CD14-positive monocyte (primary cell): Measurements from ENCODE around the gene NIPAL4. TPM values are rescaled to one million over a fixed set of nuclear protein-coding genes. Genes with fewer than 3 reads are reported as not detected.

ENCODE experiments used
- DNase-seq, 3 donors: peaks; one replicate each; pipeline ENCODE4 v3.0.0-alpha.2; 2011 to 2022
- H2AFZ ChIP-seq: 2 replicates; pipeline ENCODE4 v1.6.0; 2012; ENCODE audit warnings: mild to moderate bottlenecking, low read depth, low read length, inconsistent platforms; ENCODE audit not compliant: insufficient read depth, poor library complexity, severe bottlenecking
- H3K27ac ChIP-seq, 2 donors: 1 replicate in 1 of 2; 2 replicates in 1 of 2; pipeline ENCODE4 v1.5.1; 2012 to 2013; ENCODE audit warnings: low read length in 2 of 2, control low read depth in 1 of 2, inconsistent platforms in 1 of 2, low read depth in 1 of 2, mild to moderate bottlenecking in 1 of 2
- H3K27me3 ChIP-seq, 2 donors: one replicate each; pipeline versions ENCODE4 v1.6.0 to v1.6.1; 2011 to 2013; ENCODE audit warnings: low read length in 2 of 2; ENCODE audit not compliant: control insufficient read depth in 2 of 2, insufficient read depth in 2 of 2
- H3K36me3 ChIP-seq, 2 donors: replicated peaks in 1 of 2; 1 replicate in 1 of 2; 2 replicates in 1 of 2; pipeline versions ENCODE4 v1.5.1 to v1.6.1; 2012 to 2013; ENCODE audit warnings: low read length in 2 of 2, control low read depth in 1 of 2, inconsistent platforms in 1 of 2, mild to moderate bottlenecking in 1 of 2; ENCODE audit not compliant: insufficient read depth in 2 of 2, control insufficient read depth in 1 of 2
- H3K4me1 ChIP-seq, 2 donors: 1 replicate in 1 of 2; 2 replicates in 1 of 2; pipeline versions ENCODE4 v1.5.1 to v1.6.1; 2012 to 2013; ENCODE audit warnings: low read length in 2 of 2, control low read depth in 1 of 2, inconsistent platforms in 1 of 2, mild to moderate bottlenecking in 1 of 2, moderate library complexity in 1 of 2; ENCODE audit not compliant: insufficient read depth in 2 of 2, control insufficient read depth in 1 of 2
- H3K4me2 ChIP-seq: replicated peaks from 2 replicates; pipeline ENCODE3; 2012; ENCODE audit warnings: low read length, moderate library complexity, mild to moderate bottlenecking; ENCODE audit not compliant: poor library complexity, severe bottlenecking; ENCODE audit errors: extremely low read depth
- H3K4me3 ChIP-seq, 3 experiments: fragments of 200-600 bp in 1 of 3; sonication (generic) in 1 of 3; replicated peaks in 1 of 3; 1 replicate in 2 of 3; 2 replicates in 1 of 3; pipeline ENCODE4 v1.5.1; 2011 to 2013; ENCODE audit warnings: low read length in 3 of 3, mild to moderate bottlenecking in 3 of 3, control low read depth in 2 of 3, low read depth in 2 of 3, inconsistent platforms in 1 of 3, moderate library complexity in 1 of 3
- H3K79me2 ChIP-seq: 2 replicates; pipeline ENCODE4 v1.6.0; 2012; ENCODE audit warnings: mild to moderate bottlenecking, control low read depth, inconsistent platforms, low read length, moderate library complexity; ENCODE audit not compliant: insufficient read depth
- H3K9ac ChIP-seq: 2 replicates; pipeline ENCODE4 v1.6.0; 2017; ENCODE audit warnings: low read length, mild to moderate bottlenecking; ENCODE audit not compliant: insufficient read depth, poor library complexity, severe bottlenecking
- H3K9me3 ChIP-seq, 2 donors: replicated peaks in 1 of 2; 1 replicate in 1 of 2; 2 replicates in 1 of 2; pipeline versions ENCODE4 v1.5.1 to v1.6.1; 2012 to 2013; ENCODE audit warnings: low read length in 2 of 2, control low read depth in 1 of 2; ENCODE audit not compliant: control insufficient read depth in 1 of 2, insufficient read depth in 1 of 2
- H4K20me1 ChIP-seq: 2 replicates; pipeline ENCODE4 v1.6.0; 2012; ENCODE audit warnings: mild to moderate bottlenecking, low read length, control low read depth, moderate library complexity; ENCODE audit not compliant: insufficient read depth
- H3K27ac Mint-ChIP-seq, 7 donors: one replicate each; pipeline ENCODE4 v1.8.0; 2020; ENCODE audit warnings: mild to moderate bottlenecking in 7 of 7, mixed read lengths in 7 of 7, moderate library complexity in 6 of 7, inconsistent platforms in 2 of 7
- H3K27me3 Mint-ChIP-seq, 3 donors: one replicate each; pipeline ENCODE4 v1.8.0; 2021 to 2022; ENCODE audit warnings: low read depth in 3 of 3, mild to moderate bottlenecking in 3 of 3, mixed read lengths in 3 of 3, moderate library complexity in 3 of 3, inconsistent platforms in 1 of 3
- H3K36me3 Mint-ChIP-seq, 2 donors: one replicate each; pipeline ENCODE4 v1.8.0; 2020; ENCODE audit warnings: mixed read lengths in 2 of 2, inconsistent platforms in 1 of 2, mild to moderate bottlenecking in 1 of 2
- H3K4me1 Mint-ChIP-seq: one replicate; pipeline ENCODE4 v1.8.0; 2020; ENCODE audit warnings: mild to moderate bottlenecking, mixed read lengths
- H3K4me3 Mint-ChIP-seq, 2 donors: one replicate each; pipeline ENCODE4 v1.8.0; 2020; ENCODE audit warnings: mild to moderate bottlenecking in 2 of 2, mixed read lengths in 2 of 2, moderate library complexity in 1 of 2
- H3K9me3 Mint-ChIP-seq, 7 donors: one replicate each; pipeline ENCODE4 v1.8.0; 2020 to 2022; ENCODE audit warnings: mixed read lengths in 7 of 7, mild to moderate bottlenecking in 6 of 7, moderate library complexity in 6 of 7, inconsistent platforms in 2 of 7
- WGBS: methylation state at CpG from one replicate; pipeline ENCODE4 v1.1.5; 2013; ENCODE audit warnings: missing lambda C conversion rate; ENCODE audit not compliant: insufficient coverage; 5-methylcytosine and 5-hydroxymethylcytosine counted together
- intact Hi-C, 2 donors: fragments of 100-400 bp; cut with micrococcal nuclease; formaldehyde crosslinking; loops; one replicate each; pipeline versions ENCODE4 v1.15.0 to v1.15.1; 2023
- polyA plus RNA-seq, 3 donors: library from polyadenylated mRNA; depleted of rRNA in 1 of 3; unstranded in 2 of 3; stranded (reverse) in 1 of 3; fragments of 300-500 nt in 2 of 3; fragments of >200 nt in 1 of 3; fragmentation: Illumina TruSeq in 2 of 3; gene quantifications; 1 replicate in 2 of 3; 2 replicates in 1 of 3; pipeline ENCODE4 v1.2.3, GENCODE V29; 2012 to 2021
- TF ChIP-seq, protein P1 (sequence below): fragments of 200-600 bp; IDR thresholded peaks from one replicate; pipeline ENCODE4 v1.8.0; 2022; ENCODE audit warnings: antibody characterized with exemption, mild to moderate bottlenecking

The NIPAL4 gene
- polyA plus RNA-seq, 3 donors, result 0.04 to 2.3 TPM; not detected in 1

DNA sequence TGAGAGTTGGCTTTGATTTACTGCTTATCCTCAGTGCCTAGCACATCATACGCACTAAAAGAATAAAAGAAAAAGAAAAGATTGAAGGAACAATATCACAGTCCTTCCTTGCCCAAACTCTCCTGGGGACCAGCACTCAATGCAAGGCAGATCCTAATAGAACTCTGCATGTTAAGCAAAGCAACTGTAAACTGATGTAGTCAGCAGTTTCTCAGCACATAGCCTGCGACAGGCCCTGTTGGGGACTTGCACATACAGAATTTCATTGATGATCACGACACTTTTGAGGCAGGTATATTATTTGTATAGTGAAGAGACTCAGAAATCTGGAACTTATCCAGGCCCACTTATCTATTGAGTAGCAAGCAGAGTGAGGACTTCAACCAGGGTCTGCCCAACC lies 15.4 kb downstream of the NIPAL4 start:
- Histone ChIP-seq H3K4me3 (no peak overlapping the region), H3K27ac (no peak overlapping the region), H4K20me1 (peaks cover 7% of the 10 kb centered on the region), H3K27me3 (no peaks in the 10 kb centered on the region), H3K4me2 (no peak overlapping the region), H3K4me1 (peaks cover 13 to 15% of the 10 kb centered on the region in 2 donors), H2AFZ (no peak overlapping the region), H3K9ac (no peak overlapping the region), H3K9me3 (no peaks in the 10 kb centered on the region), H3K36me3 (peaks cover 8 to 41% of the 10 kb centered on the region in 2 donors), H3K79me2 (no peaks in the 10 kb centered on the region)
- 100% methylated on average over 1 of the region's 3 CpGs for WGBS
- no peak for DNase-seq
- peaks cover 46 to 51% of the 10 kb centered on the region in 2 donors for H3K36me3 Mint-ChIP-seq
- H3K4me1 Mint-ChIP-seq, result peaks cover 14% of the 10 kb centered on the region
- H3K4me3 Mint-ChIP-seq, result no peak overlapping the region
- TF ChIP-seq, protein P1, sequence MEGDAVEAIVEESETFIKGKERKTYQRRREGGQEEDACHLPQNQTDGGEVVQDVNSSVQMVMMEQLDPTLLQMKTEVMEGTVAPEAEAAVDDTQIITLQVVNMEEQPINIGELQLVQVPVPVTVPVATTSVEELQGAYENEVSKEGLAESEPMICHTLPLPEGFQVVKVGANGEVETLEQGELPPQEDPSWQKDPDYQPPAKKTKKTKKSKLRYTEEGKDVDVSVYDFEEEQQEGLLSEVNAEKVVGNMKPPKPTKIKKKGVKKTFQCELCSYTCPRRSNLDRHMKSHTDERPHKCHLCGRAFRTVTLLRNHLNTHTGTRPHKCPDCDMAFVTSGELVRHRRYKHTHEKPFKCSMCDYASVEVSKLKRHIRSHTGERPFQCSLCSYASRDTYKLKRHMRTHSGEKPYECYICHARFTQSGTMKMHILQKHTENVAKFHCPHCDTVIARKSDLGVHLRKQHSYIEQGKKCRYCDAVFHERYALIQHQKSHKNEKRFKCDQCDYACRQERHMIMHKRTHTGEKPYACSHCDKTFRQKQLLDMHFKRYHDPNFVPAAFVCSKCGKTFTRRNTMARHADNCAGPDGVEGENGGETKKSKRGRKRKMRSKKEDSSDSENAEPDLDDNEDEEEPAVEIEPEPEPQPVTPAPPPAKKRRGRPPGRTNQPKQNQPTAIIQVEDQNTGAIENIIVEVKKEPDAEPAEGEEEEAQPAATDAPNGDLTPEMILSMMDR, result no peak
- H3K9me3 Mint-ChIP-seq, result peaks cover 0 to 1% (median 0%) of the 10 kb centered on the region in 7 donors
- peak overlapping the region in 1 of 7 donors; percentile 23 for H3K27ac Mint-ChIP-seq
- H3K27me3 Mint-ChIP-seq, result peaks cover 0 to 3% (median 0%) of the 10 kb centered on the region in 3 donors
- intact Hi-C loops, result loop anchor here (5.0 kb wide), 3 partner anchors 43 to 148 kb away; a partner anchor contains a TSS

DNA sequence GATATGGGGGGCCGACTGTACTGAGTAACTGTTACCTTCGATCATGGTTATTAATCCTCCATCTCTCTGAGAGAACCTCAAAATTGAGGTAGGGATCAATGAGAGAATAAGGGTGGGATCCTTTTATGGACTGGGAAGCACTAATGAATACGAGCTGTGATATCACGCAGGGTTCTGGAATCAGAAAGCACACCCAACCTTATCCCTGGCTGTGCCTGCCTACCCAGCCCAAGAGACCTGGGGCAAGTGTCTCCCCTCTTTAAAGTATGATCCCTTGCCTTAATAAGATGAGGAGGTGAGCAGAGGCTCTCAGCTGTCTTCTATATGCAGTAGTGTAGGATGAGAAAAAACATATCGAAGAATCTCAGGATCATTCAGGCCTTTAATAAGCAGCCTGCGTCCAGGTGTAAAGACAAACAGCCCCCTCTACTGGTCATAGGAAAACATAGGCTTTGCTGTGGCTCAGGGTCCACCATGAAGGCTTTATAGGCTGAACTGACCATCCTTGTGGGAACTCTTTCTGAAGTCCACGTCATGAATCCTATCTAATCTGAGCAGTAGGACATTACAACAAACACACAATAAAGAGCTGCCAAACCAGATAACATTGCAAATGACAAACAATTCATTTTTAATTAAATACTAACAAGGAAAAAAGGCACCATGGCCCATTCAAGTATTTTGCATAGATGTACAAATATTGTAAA lies 16.8 kb downstream of the NIPAL4 start:
- intact Hi-C loops, result loop anchor here (5.0 kb wide), 3 partner anchors 45 to 150 kb away; a partner anchor contains a TSS
- peak; percentile 35 to 64 (median 63) for DNase-seq
- H3K27ac ChIP-seq, result no peak overlapping the region
- H3K9ac ChIP-seq, result no peak overlapping the region
- H3K9me3 ChIP-seq, result no peaks in the 10 kb centered on the region
- Mint-ChIP-seq H3K36me3 (peaks cover 59 to 64% of the 10 kb centered on the region in 2 donors), H3K27me3 (peaks cover 0 to 4% (median 0%) of the 10 kb centered on the region in 3 donors), H3K9me3 (peaks cover 0 to 1% (median 0%) of the 10 kb centered on the region in 7 donors), H3K4me3 (no peak overlapping the region), H3K27ac (no peak overlapping the region), H3K4me1 (peaks cover 14% of the 10 kb centered on the region)
- H3K27me3 ChIP-seq, result no peaks in the 10 kb centered on the region
- H4K20me1 ChIP-seq, result peaks cover 7% of the 10 kb centered on the region
- WGBS, result 26% methylated on average over 3 of the region's 7 CpGs
- H3K4me2 ChIP-seq, result no peak overlapping the region
- H3K36me3 ChIP-seq, result peaks cover 22 to 55% of the 10 kb centered on the region in 2 donors
- H3K4me3 ChIP-seq, result no peak overlapping the region
- no peaks in the 10 kb centered on the region for H3K79me2 ChIP-seq
- H2AFZ ChIP-seq, result no peak overlapping the region
- peaks cover 13 to 15% of the 10 kb centered on the region in 2 donors for H3K4me1 ChIP-seq
- TF ChIP-seq, protein P1, result peak; percentile 75
